Osteocyte (in vitro differentiated cells): ENCODE data around the gene MTCH2. TPM values are rescaled to one million over a fixed set of nuclear protein-coding genes. Genes with fewer than 3 reads are reported as not detected.

Experiments used
- DNase-seq: peaks from one replicate; pipeline ENCODE4 v3.0.0; 2021; ENCODE audit warnings: mixed read lengths; ENCODE audit not compliant: unreplicated experiment; ENCODE audit errors: extremely low spot score
- H3K27ac Mint-ChIP-seq: one replicate; pipeline ENCODE4 v1.8.0; 2021; ENCODE audit warnings: mild to moderate bottlenecking, mixed read lengths; ENCODE audit not compliant: unreplicated experiment
- H3K27me3 Mint-ChIP-seq: one replicate; pipeline ENCODE4 v1.8.0; 2021; ENCODE audit warnings: mixed read lengths; ENCODE audit not compliant: unreplicated experiment
- H3K36me3 Mint-ChIP-seq: one replicate; pipeline ENCODE4 v1.8.0; 2021; ENCODE audit warnings: mixed read lengths; ENCODE audit not compliant: unreplicated experiment
- H3K4me1 Mint-ChIP-seq: one replicate; pipeline ENCODE4 v1.8.0; 2021; ENCODE audit warnings: mixed read lengths; ENCODE audit not compliant: unreplicated experiment
- H3K4me3 Mint-ChIP-seq: one replicate; pipeline ENCODE4 v1.8.0; 2021; ENCODE audit warnings: mild to moderate bottlenecking, moderate library complexity, mixed read lengths; ENCODE audit not compliant: unreplicated experiment
- H3K9me3 Mint-ChIP-seq: one replicate; pipeline ENCODE4 v1.8.0; 2021; ENCODE audit warnings: mixed read lengths; ENCODE audit not compliant: unreplicated experiment
- CTCF ChIP-seq: fragments of 200-600 bp; sonication (generic); IDR thresholded peaks from 2 replicates; pipeline ENCODE4 v1.5.0; 2021; ENCODE audit warnings: antibody characterized with exemption, mild to moderate bottlenecking, moderate library complexity
- total RNA-seq: library from RNA; stranded (reverse); gene quantifications from 2 replicates; pipeline ENCODE4 v1.2.1, GENCODE V29; 2021

The MTCH2 gene
- total RNA-seq, 1 donor from 2014 or later = 84.4 TPM

DNA sequence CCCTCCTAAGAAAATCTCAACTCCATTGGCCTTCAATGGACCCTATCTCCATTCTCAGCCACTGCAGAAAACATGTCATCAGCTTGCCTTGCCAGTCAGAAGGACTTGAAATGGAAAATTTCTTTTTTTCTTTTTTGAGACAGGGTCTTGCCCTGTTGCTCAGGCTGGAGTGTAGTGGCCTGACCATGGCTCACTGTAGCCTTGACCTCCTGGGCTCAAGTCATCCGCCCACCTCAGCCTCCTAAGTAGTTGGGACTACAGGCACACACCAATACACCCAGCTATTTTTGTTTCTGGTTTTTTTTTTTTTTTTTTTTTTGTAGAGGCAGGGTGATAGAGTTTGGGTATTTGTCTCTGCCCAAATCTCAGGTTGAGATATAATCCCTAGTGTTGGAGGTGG lies 43.8 kb upstream of the MTCH2 start:
- Mint-ChIP-seq H3K36me3 (no peaks in the 10 kb centered on the region), H3K4me1 (peaks cover 6% of the 10 kb centered on the region), H3K27me3 (peaks cover 2% of the 10 kb centered on the region), H3K4me3 (no peak overlapping the region), H3K9me3 (no peaks in the 10 kb centered on the region), H3K27ac (no peak overlapping the region)
- TF ChIP-seq CTCF = no peak
- DNase-seq = no peak

GRCh38 chr11:47675851-47676250 lies 33.5 kb upstream of the MTCH2 start:
- no peak overlapping the region for H3K27ac Mint-ChIP-seq
- H3K4me3 Mint-ChIP-seq = no peak overlapping the region
- H3K9me3 Mint-ChIP-seq = no peaks in the 10 kb centered on the region
- H3K27me3 Mint-ChIP-seq = no peaks in the 10 kb centered on the region
- TF ChIP-seq CTCF = no peak
- H3K4me1 Mint-ChIP-seq = peaks cover 2% of the 10 kb centered on the region
- no peak for DNase-seq
- no peaks in the 10 kb centered on the region for H3K36me3 Mint-ChIP-seq

DNA sequence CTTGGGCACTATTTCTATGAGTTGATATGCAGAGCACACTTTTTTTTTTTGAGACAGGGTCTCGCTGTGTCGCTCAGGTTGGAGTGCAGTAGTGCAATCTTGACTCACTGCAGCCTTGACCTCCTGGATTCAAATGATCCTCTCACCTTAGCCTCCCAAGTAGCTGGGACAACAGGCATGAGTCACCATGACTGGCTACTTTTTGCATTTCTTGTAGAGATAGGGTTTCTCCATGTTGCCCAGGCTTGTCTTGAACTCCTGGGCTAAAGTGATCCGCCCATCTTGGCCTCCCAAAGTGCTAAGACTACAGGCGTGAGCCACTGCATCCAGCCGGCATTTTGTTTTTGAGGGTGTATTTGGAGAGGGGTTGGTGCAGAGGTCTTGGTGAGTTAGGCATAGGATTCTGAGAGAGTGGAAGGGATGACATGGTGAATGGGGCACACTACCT lies 29.9 kb upstream of the MTCH2 start:
- Mint-ChIP-seq H3K36me3 (no peaks in the 10 kb centered on the region), H3K4me3 (no peak overlapping the region), H3K27ac (no peak overlapping the region), H3K27me3 (no peaks in the 10 kb centered on the region), H3K4me1 (peaks cover 2% of the 10 kb centered on the region), H3K9me3 (no peaks in the 10 kb centered on the region)
- TF ChIP-seq CTCF = no peak
- DNase-seq = no peak

- Mint-ChIP-seq H3K4me1 (peaks cover 2% of the 10 kb centered on the region), H3K9me3 (no peaks in the 10 kb centered on the region), H3K36me3 (no peaks in the 10 kb centered on the region), H3K27ac (no peak overlapping the region), H3K27me3 (no peaks in the 10 kb centered on the region), H3K4me3 (no peak overlapping the region)
- TF ChIP-seq CTCF = no peak
- DNase-seq = no peak
Measured at GRCh38 chr11:47669856-47670255, 27.5 kb upstream of the MTCH2 start.

- Mint-ChIP-seq H3K27me3 (no peaks in the 10 kb centered on the region), H3K4me3 (no peak overlapping the region), H3K9me3 (no peaks in the 10 kb centered on the region), H3K27ac (no peak overlapping the region), H3K4me1 (peaks cover 2% of the 10 kb centered on the region), H3K36me3 (no peaks in the 10 kb centered on the region)
- DNase-seq = no peak
- no peak for TF ChIP-seq CTCF
Measured at GRCh38 chr11:47668665-47669064, 26.3 kb upstream of the MTCH2 start.
